HL-60 (cell line): ENCODE data around the gene SLC25A15.

Experiments
- GABPA ChIP-seq: IDR thresholded peaks from 2 replicates; pipeline ENCODE4 v1.6.1; 2012; ENCODE audit warnings: low read depth
- POLR2AphosphoS5 ChIP-seq: IDR thresholded peaks from 2 replicates; pipeline ENCODE4 v1.6.1; 2012; ENCODE audit warnings: low read depth
- TF ChIP-seq, protein P1 (sequence below): IDR thresholded peaks from one replicate; pipeline ENCODE4 v1.5.1; 2011; ENCODE audit warnings: low read length, control low read depth, inconsistent platforms; ENCODE audit not compliant: insufficient read depth
- TF ChIP-seq, protein P2 (sequence below): IDR thresholded peaks from 2 replicates; pipeline ENCODE4 v1.6.1; 2012; ENCODE audit warnings: low read depth; ENCODE audit not compliant: insufficient replicate concordance

DNA sequence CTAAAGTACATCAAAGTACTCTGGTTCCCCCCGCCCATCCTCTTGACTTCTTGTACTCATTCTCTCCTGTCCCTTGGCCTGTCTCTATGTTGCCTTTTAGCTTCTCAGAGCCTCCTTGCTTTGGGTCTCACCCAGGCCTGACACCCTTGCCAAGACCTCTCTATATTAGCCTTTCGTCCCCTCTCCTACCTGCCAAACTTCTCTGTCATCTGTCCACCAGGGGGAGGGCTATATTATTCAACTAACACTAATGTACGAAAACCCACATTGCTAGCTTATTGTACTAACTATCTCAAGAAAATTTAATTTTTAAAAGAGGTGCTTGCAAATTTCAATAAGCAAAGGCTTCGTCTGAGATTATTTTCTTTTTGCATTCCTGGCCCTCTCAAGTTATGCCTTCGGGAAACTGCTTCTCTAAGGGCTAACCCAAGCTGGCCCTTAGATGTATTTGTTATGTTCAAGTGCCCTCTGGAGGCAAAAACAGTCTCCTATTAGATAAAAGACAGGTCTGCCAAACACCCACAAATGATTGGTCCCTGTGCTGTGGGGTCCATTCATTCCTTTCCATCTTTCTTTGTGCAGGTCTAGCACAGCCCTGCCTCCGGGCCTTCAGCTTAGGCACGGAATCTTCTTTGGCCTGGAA, 12.1 kb upstream of the SLC25A15 start:
- TF ChIP-seq, protein P1, sequence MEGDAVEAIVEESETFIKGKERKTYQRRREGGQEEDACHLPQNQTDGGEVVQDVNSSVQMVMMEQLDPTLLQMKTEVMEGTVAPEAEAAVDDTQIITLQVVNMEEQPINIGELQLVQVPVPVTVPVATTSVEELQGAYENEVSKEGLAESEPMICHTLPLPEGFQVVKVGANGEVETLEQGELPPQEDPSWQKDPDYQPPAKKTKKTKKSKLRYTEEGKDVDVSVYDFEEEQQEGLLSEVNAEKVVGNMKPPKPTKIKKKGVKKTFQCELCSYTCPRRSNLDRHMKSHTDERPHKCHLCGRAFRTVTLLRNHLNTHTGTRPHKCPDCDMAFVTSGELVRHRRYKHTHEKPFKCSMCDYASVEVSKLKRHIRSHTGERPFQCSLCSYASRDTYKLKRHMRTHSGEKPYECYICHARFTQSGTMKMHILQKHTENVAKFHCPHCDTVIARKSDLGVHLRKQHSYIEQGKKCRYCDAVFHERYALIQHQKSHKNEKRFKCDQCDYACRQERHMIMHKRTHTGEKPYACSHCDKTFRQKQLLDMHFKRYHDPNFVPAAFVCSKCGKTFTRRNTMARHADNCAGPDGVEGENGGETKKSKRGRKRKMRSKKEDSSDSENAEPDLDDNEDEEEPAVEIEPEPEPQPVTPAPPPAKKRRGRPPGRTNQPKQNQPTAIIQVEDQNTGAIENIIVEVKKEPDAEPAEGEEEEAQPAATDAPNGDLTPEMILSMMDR, result peak; percentile 26
- TF ChIP-seq GABPA (no peak), POLR2AphosphoS5 (no peak)
- TF ChIP-seq, protein P2, sequence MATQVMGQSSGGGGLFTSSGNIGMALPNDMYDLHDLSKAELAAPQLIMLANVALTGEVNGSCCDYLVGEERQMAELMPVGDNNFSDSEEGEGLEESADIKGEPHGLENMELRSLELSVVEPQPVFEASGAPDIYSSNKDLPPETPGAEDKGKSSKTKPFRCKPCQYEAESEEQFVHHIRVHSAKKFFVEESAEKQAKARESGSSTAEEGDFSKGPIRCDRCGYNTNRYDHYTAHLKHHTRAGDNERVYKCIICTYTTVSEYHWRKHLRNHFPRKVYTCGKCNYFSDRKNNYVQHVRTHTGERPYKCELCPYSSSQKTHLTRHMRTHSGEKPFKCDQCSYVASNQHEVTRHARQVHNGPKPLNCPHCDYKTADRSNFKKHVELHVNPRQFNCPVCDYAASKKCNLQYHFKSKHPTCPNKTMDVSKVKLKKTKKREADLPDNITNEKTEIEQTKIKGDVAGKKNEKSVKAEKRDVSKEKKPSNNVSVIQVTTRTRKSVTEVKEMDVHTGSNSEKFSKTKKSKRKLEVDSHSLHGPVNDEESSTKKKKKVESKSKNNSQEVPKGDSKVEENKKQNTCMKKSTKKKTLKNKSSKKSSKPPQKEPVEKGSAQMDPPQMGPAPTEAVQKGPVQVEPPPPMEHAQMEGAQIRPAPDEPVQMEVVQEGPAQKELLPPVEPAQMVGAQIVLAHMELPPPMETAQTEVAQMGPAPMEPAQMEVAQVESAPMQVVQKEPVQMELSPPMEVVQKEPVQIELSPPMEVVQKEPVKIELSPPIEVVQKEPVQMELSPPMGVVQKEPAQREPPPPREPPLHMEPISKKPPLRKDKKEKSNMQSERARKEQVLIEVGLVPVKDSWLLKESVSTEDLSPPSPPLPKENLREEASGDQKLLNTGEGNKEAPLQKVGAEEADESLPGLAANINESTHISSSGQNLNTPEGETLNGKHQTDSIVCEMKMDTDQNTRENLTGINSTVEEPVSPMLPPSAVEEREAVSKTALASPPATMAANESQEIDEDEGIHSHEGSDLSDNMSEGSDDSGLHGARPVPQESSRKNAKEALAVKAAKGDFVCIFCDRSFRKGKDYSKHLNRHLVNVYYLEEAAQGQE, result no peak
